Astrocyte (in vitro differentiated cells and primary cell): ENCODE results near the gene FOXL3. TPM values are rescaled to one million over a fixed set of nuclear protein-coding genes. Genes with fewer than 3 reads are reported as not detected.

ENCODE experiments used
- DNase-seq: peaks from one replicate; pipeline ENCODE4 v3.0.0-alpha.2; 2010; ENCODE audit warnings: low read depth
- FAIRE-seq: peaks from 2 replicates; lab custom pipeline; 2011; peaks lifted over from hg19 to GRCh38; lab: Jason Lieb, UNC
- H2AFZ ChIP-seq: 2 replicates; pipeline ENCODE4 v1.6.0; 2012; ENCODE audit warnings: low read depth, low read length, inconsistent platforms
- H3K27ac ChIP-seq: 2 replicates; pipeline ENCODE4 v1.5.1; 2011; ENCODE audit warnings: low read depth, low read length, inconsistent platforms
- H3K27me3 ChIP-seq: 2 replicates; pipeline ENCODE4 v1.6.0; 2011; ENCODE audit warnings: low read length, inconsistent platforms; ENCODE audit not compliant: insufficient read depth
- H3K36me3 ChIP-seq: 2 replicates; pipeline ENCODE4 v1.5.1; 2011; ENCODE audit warnings: low read length, inconsistent platforms; ENCODE audit not compliant: insufficient read depth
- H3K4me1 ChIP-seq: 2 replicates; pipeline ENCODE4 v1.5.1; 2011; ENCODE audit warnings: low read length, inconsistent platforms; ENCODE audit not compliant: insufficient read depth
- H3K4me2 ChIP-seq: 2 replicates; pipeline ENCODE4 v1.6.0; 2012; ENCODE audit warnings: low read length, inconsistent platforms
- H3K4me3 ChIP-seq: 2 replicates; pipeline ENCODE4 v1.5.1; 2011; ENCODE audit warnings: low read depth, mild to moderate bottlenecking, low read length, inconsistent platforms; ENCODE audit not compliant: insufficient read depth
- H3K79me2 ChIP-seq: 2 replicates; pipeline ENCODE4 v1.6.0; 2012; ENCODE audit warnings: mild to moderate bottlenecking, low read length, inconsistent platforms; ENCODE audit not compliant: insufficient read depth
- H3K9ac ChIP-seq: 2 replicates; pipeline ENCODE4 v1.6.0; 2012; ENCODE audit warnings: mild to moderate bottlenecking, low read length, inconsistent platforms
- H3K9me3 ChIP-seq: 2 replicates; pipeline ENCODE4 v1.5.1; 2012; ENCODE audit warnings: low read depth, mild to moderate bottlenecking, low read length, inconsistent platforms; ENCODE audit not compliant: insufficient read depth
- H4K20me1 ChIP-seq: 2 replicates; pipeline ENCODE4 v1.6.0; 2012; ENCODE audit warnings: low read length, inconsistent platforms; ENCODE audit not compliant: insufficient read depth
- H3K27ac Mint-ChIP-seq: one replicate; pipeline ENCODE4 v1.8.0; 2021; ENCODE audit warnings: mild to moderate bottlenecking, mixed read lengths; ENCODE audit not compliant: unreplicated experiment
- H3K27me3 Mint-ChIP-seq: one replicate; pipeline ENCODE4 v1.8.0; 2021; ENCODE audit warnings: low read depth, mixed read lengths; ENCODE audit not compliant: unreplicated experiment
- H3K36me3 Mint-ChIP-seq: one replicate; pipeline ENCODE4 v1.8.0; 2021; ENCODE audit warnings: low read depth, mixed read lengths; ENCODE audit not compliant: unreplicated experiment
- H3K4me1 Mint-ChIP-seq: one replicate; pipeline ENCODE4 v1.8.0; 2021; ENCODE audit warnings: low read depth, mixed read lengths; ENCODE audit not compliant: unreplicated experiment
- H3K4me3 Mint-ChIP-seq: one replicate; pipeline ENCODE4 v1.8.0; 2021; ENCODE audit warnings: mild to moderate bottlenecking, moderate library complexity, mixed read lengths; ENCODE audit not compliant: unreplicated experiment
- H3K9me3 Mint-ChIP-seq: one replicate; pipeline ENCODE4 v1.8.0; 2021; ENCODE audit warnings: mild to moderate bottlenecking, mixed read lengths; ENCODE audit not compliant: unreplicated experiment
- EZH2 ChIP-seq: IDR thresholded peaks from 2 replicates; pipeline ENCODE4 v1.6.1; 2012; ENCODE audit warnings: mild to moderate bottlenecking, low read length, inconsistent platforms; ENCODE audit not compliant: insufficient read depth
- total RNA-seq: library from RNA; stranded (reverse); gene quantifications from 2 replicates; pipeline ENCODE4 v1.2.1, GENCODE V29; 2021
- TF ChIP-seq, protein P1 (sequence below): IDR thresholded peaks from 2 replicates; pipeline ENCODE4 v1.5.1; 2011; ENCODE audit warnings: low read depth, mild to moderate bottlenecking, inconsistent platforms, low read length, moderate library complexity; ENCODE audit not compliant: insufficient read depth

FOXL3 gene
- total RNA-seq, 1 donor from 2014 or later: not detected

DNA sequence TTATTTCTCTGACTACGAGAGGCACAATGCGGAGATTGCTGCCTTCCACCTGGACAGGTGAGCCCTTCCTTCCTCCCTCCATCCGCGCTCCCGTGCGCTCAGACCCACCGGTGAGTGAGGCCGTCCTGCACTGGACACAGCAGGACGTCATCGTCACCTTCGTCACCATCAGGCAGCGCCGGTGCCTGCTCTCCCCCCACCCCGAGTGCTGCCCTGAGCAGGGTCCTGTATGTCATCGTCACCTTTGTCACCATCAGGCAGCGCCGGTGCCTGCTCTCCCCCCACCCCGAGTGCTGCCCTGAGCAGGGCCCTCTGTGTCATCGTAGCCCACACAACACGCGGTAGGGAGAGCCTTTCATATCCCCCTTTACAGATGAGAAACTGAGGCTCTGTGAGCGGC, 43.5 kb upstream of the FOXL3 start:
- H3K9me3 ChIP-seq: peaks cover 3% of the 10 kb centered on the region
- TF ChIP-seq EZH2: no peak
- TF ChIP-seq, protein P1, sequence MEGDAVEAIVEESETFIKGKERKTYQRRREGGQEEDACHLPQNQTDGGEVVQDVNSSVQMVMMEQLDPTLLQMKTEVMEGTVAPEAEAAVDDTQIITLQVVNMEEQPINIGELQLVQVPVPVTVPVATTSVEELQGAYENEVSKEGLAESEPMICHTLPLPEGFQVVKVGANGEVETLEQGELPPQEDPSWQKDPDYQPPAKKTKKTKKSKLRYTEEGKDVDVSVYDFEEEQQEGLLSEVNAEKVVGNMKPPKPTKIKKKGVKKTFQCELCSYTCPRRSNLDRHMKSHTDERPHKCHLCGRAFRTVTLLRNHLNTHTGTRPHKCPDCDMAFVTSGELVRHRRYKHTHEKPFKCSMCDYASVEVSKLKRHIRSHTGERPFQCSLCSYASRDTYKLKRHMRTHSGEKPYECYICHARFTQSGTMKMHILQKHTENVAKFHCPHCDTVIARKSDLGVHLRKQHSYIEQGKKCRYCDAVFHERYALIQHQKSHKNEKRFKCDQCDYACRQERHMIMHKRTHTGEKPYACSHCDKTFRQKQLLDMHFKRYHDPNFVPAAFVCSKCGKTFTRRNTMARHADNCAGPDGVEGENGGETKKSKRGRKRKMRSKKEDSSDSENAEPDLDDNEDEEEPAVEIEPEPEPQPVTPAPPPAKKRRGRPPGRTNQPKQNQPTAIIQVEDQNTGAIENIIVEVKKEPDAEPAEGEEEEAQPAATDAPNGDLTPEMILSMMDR: no peak
- no peak overlapping the region for H3K4me3 ChIP-seq
- H3K27me3 Mint-ChIP-seq: peaks cover 10% of the 10 kb centered on the region
- H3K27me3 ChIP-seq: no peaks in the 10 kb centered on the region
- FAIRE-seq (no peak), DNase-seq (no peak)
- H3K9ac ChIP-seq: no peak overlapping the region
- no peak overlapping the region for H2AFZ ChIP-seq
- H4K20me1 ChIP-seq: peaks cover 64% of the 10 kb centered on the region
- H3K36me3 Mint-ChIP-seq: peaks cover 6% of the 10 kb centered on the region
- H3K9me3 Mint-ChIP-seq: no peaks in the 10 kb centered on the region
- no peak overlapping the region for H3K27ac Mint-ChIP-seq
- no peaks in the 10 kb centered on the region for H3K4me1 Mint-ChIP-seq
- H3K27ac ChIP-seq: no peak overlapping the region
- no peaks in the 10 kb centered on the region for H3K4me1 ChIP-seq
- H3K4me2 ChIP-seq: no peak overlapping the region
- H3K79me2 ChIP-seq: peaks cover 24% of the 10 kb centered on the region
- H3K4me3 Mint-ChIP-seq: no peak overlapping the region
- peaks cover 3% of the 10 kb centered on the region for H3K36me3 ChIP-seq

DNA sequence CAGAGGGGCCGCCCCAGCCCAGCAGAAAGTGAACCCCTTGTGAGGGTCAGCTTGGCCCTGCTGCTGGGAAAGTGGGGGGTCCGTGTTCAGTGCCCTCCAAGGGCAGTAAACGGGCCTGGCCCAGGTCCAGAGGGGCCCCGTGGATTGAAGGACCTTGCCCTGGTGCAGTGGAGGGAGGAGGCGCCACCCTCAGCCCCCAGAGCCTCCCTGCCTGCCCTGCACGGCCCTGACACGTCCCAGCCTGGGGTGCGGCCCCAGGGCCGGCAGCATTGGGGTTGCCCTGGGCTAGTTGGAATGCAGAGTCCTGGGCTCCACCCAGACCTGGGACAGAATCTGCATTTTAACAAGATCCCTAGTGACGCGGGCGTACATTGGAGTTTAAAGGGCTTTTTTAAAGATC, 42.8 kb upstream of the FOXL3 start:
- H3K9ac ChIP-seq: no peak overlapping the region
- DNase-seq (no peak), FAIRE-seq (no peak)
- no peak overlapping the region for H3K4me3 ChIP-seq
- H3K27me3 ChIP-seq: no peaks in the 10 kb centered on the region
- no peaks in the 10 kb centered on the region for H3K9me3 ChIP-seq
- H3K36me3 ChIP-seq: peaks cover 5% of the 10 kb centered on the region
- H3K4me3 Mint-ChIP-seq: no peak overlapping the region
- no peak overlapping the region for H3K4me2 ChIP-seq
- peaks cover 57% of the 10 kb centered on the region for H4K20me1 ChIP-seq
- H3K79me2 ChIP-seq: peaks cover 20% of the 10 kb centered on the region
- H3K4me1 ChIP-seq: no peaks in the 10 kb centered on the region
- no peak overlapping the region for H3K27ac ChIP-seq
- no peaks in the 10 kb centered on the region for H3K4me1 Mint-ChIP-seq
- peaks cover 8% of the 10 kb centered on the region for H3K36me3 Mint-ChIP-seq
- no peak overlapping the region for H3K27ac Mint-ChIP-seq
- no peak overlapping the region for H2AFZ ChIP-seq
- no peaks in the 10 kb centered on the region for H3K9me3 Mint-ChIP-seq
- H3K27me3 Mint-ChIP-seq: peaks cover 10% of the 10 kb centered on the region
- TF ChIP-seq, protein P1: no peak

DNA sequence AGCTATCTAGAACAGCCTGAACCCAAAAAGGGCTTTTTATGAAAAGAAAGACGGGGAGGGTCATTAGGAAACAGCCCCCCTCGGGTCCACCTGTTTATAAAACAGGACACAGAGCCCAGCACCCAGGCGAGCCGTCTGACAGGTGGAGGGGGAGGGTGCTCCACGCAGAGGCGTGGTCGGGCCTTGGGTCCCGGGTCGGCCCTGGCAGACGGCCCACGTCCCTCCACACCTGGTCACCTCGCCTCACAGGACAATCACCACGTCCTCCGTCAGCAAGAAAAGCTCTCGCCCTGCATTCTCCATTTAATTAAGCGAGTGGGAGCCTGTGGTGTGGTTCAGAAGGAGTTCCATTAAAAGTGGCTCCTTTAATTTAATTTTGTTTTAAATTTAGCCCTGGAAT, 42.3 kb upstream of the FOXL3 start:
- Histone ChIP-seq H3K4me1 (no peaks in the 10 kb centered on the region), H3K4me3 (no peak overlapping the region), H3K79me2 (peaks cover 15% of the 10 kb centered on the region), H3K27ac (no peak overlapping the region), H2AFZ (no peak overlapping the region), H3K36me3 (peaks cover 5% of the 10 kb centered on the region), H4K20me1 (peaks cover 52% of the 10 kb centered on the region), H3K9me3 (no peaks in the 10 kb centered on the region), H3K9ac (no peak overlapping the region), H3K4me2 (no peak overlapping the region), H3K27me3 (no peaks in the 10 kb centered on the region)
- no peak for DNase-seq
- H3K9me3 Mint-ChIP-seq: no peaks in the 10 kb centered on the region
- H3K4me1 Mint-ChIP-seq: no peaks in the 10 kb centered on the region
- H3K27me3 Mint-ChIP-seq: peaks cover 10% of the 10 kb centered on the region
- no peak overlapping the region for H3K4me3 Mint-ChIP-seq
- H3K27ac Mint-ChIP-seq: no peak overlapping the region
- peaks cover 8% of the 10 kb centered on the region for H3K36me3 Mint-ChIP-seq
- FAIRE-seq: no peak
- TF ChIP-seq, protein P1: no peak
- TF ChIP-seq EZH2: no peak
